SK-N-SH (cell line): Measurements from ENCODE around the gene VWA3B. TPM values are rescaled to one million over a fixed set of nuclear protein-coding genes. Genes with fewer than 3 reads are reported as not detected.

Experiments used
- CTCF ChIA-PET: fragments of 300-600, 350-600 bp; formaldehyde crosslinking; extraction: SDS; loops from one replicate; lab custom pipeline; 2021; lab: Yijun Ruan, JAX
- POLR2A ChIA-PET: fragments of 350-600 bp; sonication (Branson Sonifier 250); formaldehyde crosslinking; extraction: SDS; loops from one replicate; lab custom pipeline; 2020; ENCODE audit warnings: antibody characterized with exemption, inconsistent platforms; lab: Yijun Ruan, JAX
- DNase-seq: peaks from one replicate; pipeline ENCODE4 v3.0.0; 2012
- H2AFZ ChIP-seq: fragments of 200-600 bp; sonication (generic); 2 replicates; pipeline ENCODE4 v1.8.1; 2016; ENCODE audit warnings: antibody characterized with exemption, mild to moderate bottlenecking, low read depth
- H3F3A ChIP-seq: fragments of 200-600 bp; sonication (generic); replicated peaks from 2 replicates; pipeline ENCODE3; 2016; ENCODE audit warnings: antibody characterized with exemption, mild to moderate bottlenecking; ENCODE audit not compliant: insufficient read depth
- H3K27ac ChIP-seq, 2 experiments: fragments of 200-500 bp in 1 of 2; fragments of 200-600 bp in 1 of 2; sonication (Bioruptor generic) in 1 of 2; sonication (generic), shearing (Covaris generic) in 1 of 2; 2 replicates each; pipeline versions ENCODE4 v1.5.1 to v1.6.1; 2014 to 2016; ENCODE audit warnings: low read depth in 2 of 2, inconsistent platforms in 1 of 2, low read length in 1 of 2, mild to moderate bottlenecking in 1 of 2, mixed read lengths in 1 of 2
- H3K27me3 ChIP-seq: fragments of 200-600 bp; sonication (generic), shearing (Covaris generic); 2 replicates; pipeline ENCODE4 v1.6.1; 2016; ENCODE audit warnings: mixed run types; ENCODE audit not compliant: insufficient read depth
- H3K36me3 ChIP-seq, 2 experiments: fragments of 200-500 bp in 1 of 2; fragments of 200-600 bp in 1 of 2; sonication (Bioruptor generic) in 1 of 2; sonication (generic) in 1 of 2; replicated peaks in 1 of 2; 2 replicates each; pipeline versions ENCODE3 to v1.5.1; 2014 to 2016; ENCODE audit warnings: low read length in 1 of 2, mild to moderate bottlenecking in 1 of 2; ENCODE audit not compliant: insufficient read depth in 2 of 2, control insufficient read depth in 1 of 2
- H3K4me1 ChIP-seq, 2 experiments: fragments of 200-500 bp in 1 of 2; fragments of 200-600 bp in 1 of 2; sonication (Bioruptor generic) in 1 of 2; sonication (generic), shearing (Covaris generic) in 1 of 2; 2 replicates each; pipeline versions ENCODE4 v1.5.1 to v1.6.1; 2014 to 2016; ENCODE audit warnings: low read depth in 1 of 2, low read length in 1 of 2, mixed run types in 1 of 2; ENCODE audit not compliant: insufficient read depth in 2 of 2, control insufficient read depth in 1 of 2
- H3K4me2 ChIP-seq: fragments of 200-600 bp; sonication (generic), shearing (Covaris generic); 2 replicates; pipeline ENCODE4 v1.6.1; 2017; ENCODE audit warnings: mixed run types
- H3K4me3 ChIP-seq, 2 experiments: fragments of 200-500 bp in 1 of 2; fragments of 200-600 bp in 1 of 2; sonication (Bioruptor generic) in 1 of 2; sonication (generic), shearing (Covaris generic) in 1 of 2; 2 replicates each; pipeline versions ENCODE4 v1.5.1 to v1.8.1; 2014 to 2016; ENCODE audit warnings: low read depth in 2 of 2, inconsistent platforms in 1 of 2, low read length in 1 of 2, mild to moderate bottlenecking in 1 of 2, mixed read lengths in 1 of 2, moderate library complexity in 1 of 2
- H3K79me2 ChIP-seq: fragments of 200-600 bp; sonication (generic); 2 replicates; pipeline ENCODE4 v1.8.1; 2017; ENCODE audit warnings: mild to moderate bottlenecking; ENCODE audit not compliant: insufficient read depth
- H3K9ac ChIP-seq: fragments of 200-600 bp; sonication (generic); 2 replicates; pipeline ENCODE4 v1.6.1; 2017; ENCODE audit warnings: mixed run types
- H3K9me2 ChIP-seq: fragments of 200-600 bp; sonication (generic); 2 replicates; pipeline ENCODE4 v1.6.1; 2017; ENCODE audit warnings: mixed run types
- H3K9me3 ChIP-seq: fragments of 200-600 bp; sonication (generic); 2 replicates; pipeline ENCODE4 v1.6.1; 2017; ENCODE audit warnings: mixed run types, mild to moderate bottlenecking, moderate library complexity
- H4K20me1 ChIP-seq: fragments of 200-600 bp; sonication (generic); 2 replicates; pipeline ENCODE4 v1.6.1; 2017; ENCODE audit warnings: mild to moderate bottlenecking, mixed run types; ENCODE audit not compliant: insufficient read depth
- EP300 ChIP-seq, 2 experiments: IDR thresholded peaks; 2 replicates each; pipeline versions ENCODE4 v1.4.0 to v1.6.1; 2012; ENCODE audit warnings: borderline replicate concordance in 1 of 2, low read depth in 1 of 2, low read length in 1 of 2
- FOSL2 ChIP-seq: IDR thresholded peaks from 2 replicates; pipeline ENCODE4 v1.4.0; 2012; ENCODE audit warnings: low read depth, mild to moderate bottlenecking, moderate library complexity, borderline replicate concordance
- GABPA ChIP-seq: IDR thresholded peaks from 2 replicates; pipeline ENCODE4 v1.4.0; 2012; ENCODE audit warnings: low read depth, mild to moderate bottlenecking
- IRF3 ChIP-seq: fragments of 150-350 bp; IDR thresholded peaks from 2 replicates; pipeline ENCODE4 v1.6.1; 2016; ENCODE audit warnings: mild to moderate bottlenecking, low read depth, low read length
- JUND ChIP-seq: IDR thresholded peaks from 2 replicates; pipeline ENCODE4 v1.4.0; 2012
- MEF2A ChIP-seq: IDR thresholded peaks from 2 replicates; pipeline ENCODE4 v1.4.0; 2012; ENCODE audit warnings: low read depth, borderline replicate concordance
- MXI1 ChIP-seq: IDR thresholded peaks from 2 replicates; pipeline ENCODE4 v1.6.1; 2012; ENCODE audit warnings: mild to moderate bottlenecking, low read depth, low read length, improper control_type of control experiment
- NFIC ChIP-seq: IDR thresholded peaks from 2 replicates; pipeline ENCODE4 v1.4.0; 2012; ENCODE audit warnings: borderline replicate concordance
- RAD21 ChIP-seq: IDR thresholded peaks from 2 replicates; pipeline ENCODE4 v1.6.1; 2012; ENCODE audit warnings: mild to moderate bottlenecking, low read length
- REST ChIP-seq: IDR thresholded peaks from 2 replicates; pipeline ENCODE4 v1.6.1; 2012; ENCODE audit warnings: mild to moderate bottlenecking, low read depth, low read length, moderate library complexity
- RXRA ChIP-seq: IDR thresholded peaks from 2 replicates; pipeline ENCODE4 v1.4.0; 2012; ENCODE audit warnings: low read depth, mild to moderate bottlenecking, borderline replicate concordance
- SMC3 ChIP-seq: IDR thresholded peaks from 2 replicates; pipeline ENCODE4 v1.6.1; 2012; ENCODE audit warnings: low read depth, low read length, improper control_type of control experiment
- TCF12 ChIP-seq: IDR thresholded peaks from 2 replicates; pipeline ENCODE4 v1.4.0; 2012
- TEAD4 ChIP-seq: IDR thresholded peaks from 2 replicates; pipeline ENCODE4 v1.4.0; 2012; ENCODE audit warnings: mild to moderate bottlenecking, borderline replicate concordance; ENCODE audit not compliant: insufficient read depth
- YY1 ChIP-seq: IDR thresholded peaks from 2 replicates; pipeline ENCODE4 v1.4.0; 2012; ENCODE audit warnings: low read depth, mild to moderate bottlenecking
- ZBTB33 ChIP-seq: IDR thresholded peaks from 2 replicates; pipeline ENCODE4 v1.4.0; 2012; ENCODE audit warnings: low read depth, borderline replicate concordance
- polyA plus RNA-seq, 3 experiments: library from polyadenylated mRNA; depleted of rRNA; stranded (reverse); fragments of >200 nt; gene quantifications; 2 replicates each; pipeline ENCODE4 v1.2.3, GENCODE V29; 2012
- TF ChIP-seq, protein P1 (sequence below): fragments of 200-600 bp; sonication (generic); IDR thresholded peaks from 2 replicates; pipeline ENCODE4 v1.6.1; 2017; ENCODE audit warnings: antibody characterized with exemption, mild to moderate bottlenecking, moderate library complexity
- TF ChIP-seq, protein P2 (sequence below): IDR thresholded peaks from 2 replicates; pipeline ENCODE4 v1.4.0; 2012; ENCODE audit warnings: low read depth

VWA3B gene
- polyA plus RNA-seq, 1 of the 3 experiments (the other 2 are of a cell fraction): not detected

GRCh38 chr2:98258906-98259305 lies 171.9 kb downstream of the VWA3B start:
- Histone ChIP-seq H3K36me3 (no peaks in the 10 kb centered on the region), H3F3A (no peaks in the 10 kb centered on the region), H3K9ac (no peak overlapping the region), H3K9me3 (peaks cover 10% of the 10 kb centered on the region; the same call in 1 of the 2 replicates), H2AFZ (no peak overlapping the region), H3K4me1 (no peaks in the 10 kb centered on the region), H4K20me1 (no peaks in the 10 kb centered on the region), H3K27me3 (no peaks in the 10 kb centered on the region), H3K4me2 (no peak overlapping the region), H3K27ac (no peak overlapping the region), H3K79me2 (no peaks in the 10 kb centered on the region), H3K4me3 (no peak overlapping the region), H3K9me2 (no peaks in the 10 kb centered on the region)
- ChIA-PET CTCF (no interaction called here), POLR2A (no interaction called here)
- no peak for DNase-seq
- TF ChIP-seq MEF2A (no peak), TEAD4 (no peak), JUND (no peak), REST (no peak), YY1 (no peak), GABPA (no peak), SMC3 (no peak), FOSL2 (no peak), NFIC (no peak), IRF3 (no peak), EP300 (IDR thresholded peaks at IDR 0.05; ENCODE audit: borderline replicate concordance in 1 of 2, low read depth in 1 of 2, low read length in 1 of 2) (no peak), TCF12 (no peak), ZBTB33 (no peak), MXI1 (no peak), RAD21 (no peak), RXRA (no peak)
- TF ChIP-seq, protein P1, sequence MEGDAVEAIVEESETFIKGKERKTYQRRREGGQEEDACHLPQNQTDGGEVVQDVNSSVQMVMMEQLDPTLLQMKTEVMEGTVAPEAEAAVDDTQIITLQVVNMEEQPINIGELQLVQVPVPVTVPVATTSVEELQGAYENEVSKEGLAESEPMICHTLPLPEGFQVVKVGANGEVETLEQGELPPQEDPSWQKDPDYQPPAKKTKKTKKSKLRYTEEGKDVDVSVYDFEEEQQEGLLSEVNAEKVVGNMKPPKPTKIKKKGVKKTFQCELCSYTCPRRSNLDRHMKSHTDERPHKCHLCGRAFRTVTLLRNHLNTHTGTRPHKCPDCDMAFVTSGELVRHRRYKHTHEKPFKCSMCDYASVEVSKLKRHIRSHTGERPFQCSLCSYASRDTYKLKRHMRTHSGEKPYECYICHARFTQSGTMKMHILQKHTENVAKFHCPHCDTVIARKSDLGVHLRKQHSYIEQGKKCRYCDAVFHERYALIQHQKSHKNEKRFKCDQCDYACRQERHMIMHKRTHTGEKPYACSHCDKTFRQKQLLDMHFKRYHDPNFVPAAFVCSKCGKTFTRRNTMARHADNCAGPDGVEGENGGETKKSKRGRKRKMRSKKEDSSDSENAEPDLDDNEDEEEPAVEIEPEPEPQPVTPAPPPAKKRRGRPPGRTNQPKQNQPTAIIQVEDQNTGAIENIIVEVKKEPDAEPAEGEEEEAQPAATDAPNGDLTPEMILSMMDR: no peak
- TF ChIP-seq, protein P2, sequence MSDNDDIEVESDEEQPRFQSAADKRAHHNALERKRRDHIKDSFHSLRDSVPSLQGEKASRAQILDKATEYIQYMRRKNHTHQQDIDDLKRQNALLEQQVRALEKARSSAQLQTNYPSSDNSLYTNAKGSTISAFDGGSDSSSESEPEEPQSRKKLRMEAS: no peak
